D721Med (cell line): ENCODE data around the gene S100A2.
A peak's percentile ranks its signal among the peaks of the same experiment; 100 is the strongest.

Experiments
- DNase-seq: peaks from one replicate; pipeline ENCODE4 v3.0.0; 2011; ENCODE audit warnings: low spot score; ENCODE audit not compliant: insufficient read length
- FAIRE-seq: peaks from 2 replicates; lab custom pipeline; 2011; peaks lifted over from hg19 to GRCh38; lab: Jason Lieb, UNC
- CTCF ChIP-seq: IDR thresholded peaks from 2 replicates; pipeline ENCODE4 v1.5.1; 2012; ENCODE audit warnings: mild to moderate bottlenecking, control low read depth; ENCODE audit not compliant: insufficient read depth; ENCODE audit errors: missing control alignments

The S100A2 gene

GRCh38 chr1:153545067-153546055, 20.3 kb downstream of the S100A2 start, which contains the start of gene S100A4:
S100A4 (minus strand) TSS chr1:153545806; CDS start chr1:153544794, 1,012 bp downstream.
- TF ChIP-seq CTCF: no peak
- FAIRE-seq (no peak), DNase-seq (peak; percentile 83)

- no peak for DNase-seq
- TF ChIP-seq CTCF: no peak
- FAIRE-seq: no peak
Observed at GRCh38 chr1:153544453-153545066, 21.1 kb downstream of the S100A2 start.

- TF ChIP-seq CTCF: no peak
- FAIRE-seq (no peak), DNase-seq (no peak)
Observed at GRCh38 chr1:153543736-153544135, 21.9 kb downstream of the S100A2 start.

GRCh38 chr1:153542956-153543711, 22.5 kb downstream of the S100A2 start:
- no peak for TF ChIP-seq CTCF
- DNase-seq: no peak
- FAIRE-seq: no peak

- TF ChIP-seq CTCF: no peak
- DNase-seq (no peak), FAIRE-seq (no peak)
Observed at GRCh38 chr1:153541641-153542590, 23.7 kb downstream of the S100A2 start.
